Uterus (tissue), 2 donors: Measurements from ENCODE around the gene C19orf73.

Experiments
- CTCF ChIP-seq, 4 experiments: fragments of 200-600 bp in 2 of 4; fragments of 450-650 bp in 2 of 4; sonication (generic) in 2 of 4; IDR thresholded peaks; one replicate each; pipeline ENCODE4 v1.5.1; 2016 to 2019; ENCODE audit warnings: antibody characterized with exemption in 4 of 4, mild to moderate bottlenecking in 2 of 4, moderate library complexity in 1 of 4
- POLR2A ChIP-seq, 2 donors: fragments of 450-650 bp; IDR thresholded peaks; one replicate each; pipeline ENCODE4 v1.6.1; 2016; ENCODE audit warnings: antibody characterized with exemption in 2 of 2, mild to moderate bottlenecking in 1 of 2, moderate library complexity in 1 of 2

GRCh38 chr19:49092686-49093085 lies 26.3 kb downstream of the C19orf73 start:
- TF ChIP-seq POLR2A (IDR thresholded peaks at IDR 0.05): no peak
- no peak for TF ChIP-seq CTCF (IDR thresholded peaks at IDR 0.05)
